Right atrium auricular region (tissue), 2 donors: Measurements from ENCODE around the gene CDS2. TPM values are rescaled to one million over a fixed set of nuclear protein-coding genes. Genes with fewer than 3 reads are reported as not detected.

ENCODE experiments used
- DNase-seq: peaks from one replicate; pipeline ENCODE4 v3.0.0-alpha.2; 2019; ENCODE audit warnings: low spot score
- H3K27ac ChIP-seq, 2 donors: fragments of 200-600 bp; sonication (generic); 1 replicate in 1 of 2; 2 replicates in 1 of 2; pipeline ENCODE4 v1.5.1; 2016 to 2019
- H3K27me3 ChIP-seq, 2 donors: fragments of 200-600 bp; sonication (generic); one replicate each; pipeline versions ENCODE4 v1.5.1 to v1.6.0; 2017 to 2019
- H3K36me3 ChIP-seq: fragments of 200-600 bp; sonication (generic); one replicate; pipeline ENCODE4 v1.5.1; 2016
- H3K4me1 ChIP-seq, 2 donors: fragments of 200-600 bp; sonication (generic); one replicate each; pipeline versions ENCODE4 v1.5.1 to v1.6.0; 2017 to 2019
- H3K4me3 ChIP-seq, 2 donors: fragments of 200-600 bp; sonication (generic); 1 replicate in 1 of 2; 2 replicates in 1 of 2; pipeline ENCODE4 v1.5.1; 2017 to 2019; ENCODE audit warnings: mild to moderate bottlenecking in 1 of 2, moderate library complexity in 1 of 2
- H3K9me3 ChIP-seq, 2 donors: fragments of 200-600 bp; sonication (generic); one replicate each; pipeline ENCODE4 v1.5.1; 2019
- CTCF ChIP-seq, 2 donors: fragments of 200-600 bp; sonication (generic); IDR thresholded peaks; one replicate each; pipeline ENCODE4 v1.5.1; 2019; ENCODE audit warnings: antibody characterized with exemption in 2 of 2
- total RNA-seq, 2 donors: library from RNA; depleted of rRNA; stranded (reverse); fragments of >200 nt; gene quantifications; one replicate each; pipeline ENCODE4 v1.1.0, GENCODE V29; 2016

The CDS2 gene
- total RNA-seq, 2 donors from 2014 or later, result 45.5 to 60.8 TPM

GRCh38 chr20:5180421-5180820 lies 53.6 kb downstream of the CDS2 start:
- no peak for DNase-seq
- H3K4me1 ChIP-seq, result peaks cover 0 to 66% of the 10 kb centered on the region in 2 donors
- peaks cover 50% of the 10 kb centered on the region for H3K36me3 ChIP-seq
- peak overlapping the region; percentile 14 to 61 for H3K27ac ChIP-seq
- no peaks in the 10 kb centered on the region for H3K9me3 ChIP-seq
- TF ChIP-seq CTCF (IDR thresholded peaks at IDR 0.05), result no peak
- H3K27me3 ChIP-seq, result no peaks in the 10 kb centered on the region
- no peak overlapping the region for H3K4me3 ChIP-seq

- no peaks in the 10 kb centered on the region for H3K9me3 ChIP-seq
- TF ChIP-seq CTCF (IDR thresholded peaks at IDR 0.05), result no peak
- H3K36me3 ChIP-seq, result peaks cover 55% of the 10 kb centered on the region
- H3K27ac ChIP-seq, result peak overlapping the region; percentile 14 to 61
- H3K4me1 ChIP-seq, result peaks cover 0 to 61% of the 10 kb centered on the region in 2 donors
- H3K4me3 ChIP-seq, result no peak overlapping the region
- H3K27me3 ChIP-seq, result no peaks in the 10 kb centered on the region
- no peak for DNase-seq
Observed at GRCh38 chr20:5180933-5181332, 54.1 kb downstream of the CDS2 start.

GRCh38 chr20:5181492-5181891 lies 54.7 kb downstream of the CDS2 start:
- H3K4me3 ChIP-seq, result no peak overlapping the region
- TF ChIP-seq CTCF (IDR thresholded peaks at IDR 0.05), result no peak
- no peak for DNase-seq
- peaks cover 0 to 55% of the 10 kb centered on the region in 2 donors for H3K4me1 ChIP-seq
- peak overlapping the region; percentile 32 to 61 for H3K27ac ChIP-seq
- peaks cover 57% of the 10 kb centered on the region for H3K36me3 ChIP-seq
- no peaks in the 10 kb centered on the region for H3K9me3 ChIP-seq
- no peaks in the 10 kb centered on the region for H3K27me3 ChIP-seq

- H3K9me3 ChIP-seq, result no peaks in the 10 kb centered on the region
- peak overlapping the region; percentile 32 to 61 for H3K27ac ChIP-seq
- no peak for TF ChIP-seq CTCF (IDR thresholded peaks at IDR 0.05)
- DNase-seq, result no peak
- peaks cover 58% of the 10 kb centered on the region for H3K36me3 ChIP-seq
- H3K27me3 ChIP-seq, result no peaks in the 10 kb centered on the region
- no peak overlapping the region for H3K4me3 ChIP-seq
- peaks cover 0 to 50% of the 10 kb centered on the region in 2 donors for H3K4me1 ChIP-seq
Observed at GRCh38 chr20:5181958-5182357, 55.1 kb downstream of the CDS2 start.

GRCh38 chr20:5182615-5183254 lies 55.9 kb downstream of the CDS2 start:
- peaks cover 0 to 42% of the 10 kb centered on the region in 2 donors for H3K4me1 ChIP-seq
- H3K36me3 ChIP-seq, result peaks cover 63% of the 10 kb centered on the region

More at GRCh38 chr20:5182615-5183254, 55.9 kb downstream of the CDS2 start:
- no peak for DNase-seq
- H3K27ac ChIP-seq, result peak overlapping the region; percentile 32 to 61
- no peaks in the 10 kb centered on the region for H3K9me3 ChIP-seq
- no peak for TF ChIP-seq CTCF (IDR thresholded peaks at IDR 0.05)
- no peak overlapping the region for H3K4me3 ChIP-seq
- no peaks in the 10 kb centered on the region for H3K27me3 ChIP-seq
